Fibroblast of lung (primary cell): Measurements from ENCODE around the gene MRPS22. TPM values are rescaled to one million over a fixed set of nuclear protein-coding genes. Genes with fewer than 3 reads are reported as not detected.

Experiments used
- DNase-seq, 2 donors: peaks; one replicate each; pipeline versions ENCODE4 v3.0.0 to v3.0.0-alpha.2; 2010; ENCODE audit warnings: low read depth in 2 of 2
- H2AFZ ChIP-seq: 2 replicates; pipeline ENCODE4 v1.5.1; 2012; ENCODE audit warnings: low read length, control low read depth, inconsistent platforms
- H3K27ac ChIP-seq: 2 replicates; pipeline ENCODE4 v1.5.1; 2011; ENCODE audit warnings: low read length, control low read depth; ENCODE audit not compliant: insufficient read depth
- H3K27me3 ChIP-seq: 2 replicates; pipeline ENCODE4 v1.5.1; 2011; ENCODE audit warnings: mild to moderate bottlenecking, low read length; ENCODE audit not compliant: control insufficient read depth, insufficient read depth
- H3K36me3 ChIP-seq: 2 replicates; pipeline ENCODE4 v1.5.1; 2011; ENCODE audit warnings: low read length; ENCODE audit not compliant: control insufficient read depth, insufficient read depth
- H3K4me1 ChIP-seq: 2 replicates; pipeline ENCODE4 v1.5.1; 2011; ENCODE audit warnings: low read length; ENCODE audit not compliant: control insufficient read depth, insufficient read depth; ENCODE audit errors: extremely low read depth
- H3K4me2 ChIP-seq: 2 replicates; pipeline ENCODE4 v1.5.1; 2011; ENCODE audit warnings: low read length, control low read depth; ENCODE audit not compliant: insufficient read depth; ENCODE audit errors: extremely low read depth
- H3K4me3 ChIP-seq, 4 experiments: fragments of 200-600 bp in 1 of 4; sonication (generic) in 1 of 4; replicated peaks in 1 of 4; 2 replicates each; pipeline ENCODE4 v1.5.1; 2011 to 2016; ENCODE audit warnings: low read length in 4 of 4, low read depth in 3 of 4, mild to moderate bottlenecking in 3 of 4, control low read depth in 2 of 4, inconsistent platforms in 1 of 4, mixed read lengths in 1 of 4; ENCODE audit not compliant: insufficient read depth in 1 of 4; ENCODE audit errors: control extremely low read depth in 1 of 4
- H3K79me2 ChIP-seq: 2 replicates; pipeline ENCODE4 v1.5.1; 2012; ENCODE audit warnings: mild to moderate bottlenecking, low read length, inconsistent platforms; ENCODE audit not compliant: control insufficient read depth, insufficient read depth
- H3K9ac ChIP-seq: 2 replicates; pipeline ENCODE4 v1.5.1; 2011; ENCODE audit warnings: mild to moderate bottlenecking, low read length, control low read depth; ENCODE audit not compliant: insufficient read depth
- H3K9me3 ChIP-seq: 2 replicates; pipeline ENCODE4 v1.5.1; 2012; ENCODE audit warnings: low read depth, low read length; ENCODE audit not compliant: control insufficient read depth, insufficient read depth
- H4K20me1 ChIP-seq: 2 replicates; pipeline ENCODE4 v1.5.1; 2011; ENCODE audit warnings: low read length; ENCODE audit not compliant: control insufficient read depth, insufficient read depth; ENCODE audit errors: extremely low read depth
- EZH2 ChIP-seq: IDR thresholded peaks from 2 replicates; pipeline ENCODE4 v1.5.1; 2012; ENCODE audit warnings: low read length, control low read depth, mild to moderate bottlenecking; ENCODE audit errors: missing control alignments
- polyA plus RNA-seq, 2 donors: library from polyadenylated mRNA; depleted of rRNA in 1 of 2; stranded (reverse) in 1 of 2; unstranded in 1 of 2; fragments of >200 nt; gene quantifications; 2 replicates each; pipeline ENCODE4 v1.2.1, GENCODE V29; 2011 to 2012; ENCODE audit warnings: missing spikeins in 1 of 2
- total RNA-seq: library from RNA; depleted of rRNA; stranded (reverse); fragments of >200 nt; gene quantifications from 2 replicates; pipeline ENCODE4 v1.2.1, GENCODE V29; 2014
- TF ChIP-seq, protein P1 (sequence below), 2 donors: IDR thresholded peaks in 1 of 2; conservative IDR thresholded peaks in 1 of 2; 1 replicate in 1 of 2; 2 replicates in 1 of 2; pipeline ENCODE4 v1.5.1; 2011 to 2012; ENCODE audit warnings: low read length in 2 of 2, control low read depth in 1 of 2, inconsistent platforms in 1 of 2, low read depth in 1 of 2, mild to moderate bottlenecking in 1 of 2

The MRPS22 gene
- total and polyA plus RNA-seq, 2 donors (not counting 1 experiment from before 2014, with no cell fraction given), result 56.7 to 81.3 TPM

DNA sequence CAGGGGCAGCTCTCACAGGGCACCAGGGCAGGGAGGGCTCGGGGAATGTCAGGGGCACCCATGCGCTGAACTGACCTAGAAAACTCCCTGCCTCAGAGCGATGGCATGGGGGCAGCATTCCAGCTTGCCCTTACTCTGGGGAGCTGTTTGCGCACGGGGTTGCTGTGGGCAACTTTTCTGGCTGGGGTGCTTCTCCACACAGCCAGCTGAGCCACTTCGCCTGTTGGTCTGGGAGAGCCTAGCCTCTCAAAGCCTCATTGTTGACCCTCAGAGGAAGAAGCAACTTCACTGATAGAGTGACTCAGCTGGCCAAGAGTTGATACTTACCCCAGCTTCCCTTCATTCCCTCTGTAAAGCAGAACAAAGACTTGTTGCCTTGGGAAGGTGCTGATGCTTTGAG, 42.6 kb upstream of the MRPS22 start:
- Histone ChIP-seq H2AFZ (no peak overlapping the region), H3K9me3 (no peaks in the 10 kb centered on the region), H3K36me3 (no peaks in the 10 kb centered on the region), H3K79me2 (no peaks in the 10 kb centered on the region), H4K20me1 (no peaks in the 10 kb centered on the region), H3K9ac (no peak overlapping the region), H3K4me2 (no peak overlapping the region), H3K27ac (peak overlapping the region; percentile 92), H3K4me1 (peaks cover 25% of the 10 kb centered on the region), H3K27me3 (no peaks in the 10 kb centered on the region), H3K4me3 (no peak overlapping the region)
- TF ChIP-seq, protein P1, sequence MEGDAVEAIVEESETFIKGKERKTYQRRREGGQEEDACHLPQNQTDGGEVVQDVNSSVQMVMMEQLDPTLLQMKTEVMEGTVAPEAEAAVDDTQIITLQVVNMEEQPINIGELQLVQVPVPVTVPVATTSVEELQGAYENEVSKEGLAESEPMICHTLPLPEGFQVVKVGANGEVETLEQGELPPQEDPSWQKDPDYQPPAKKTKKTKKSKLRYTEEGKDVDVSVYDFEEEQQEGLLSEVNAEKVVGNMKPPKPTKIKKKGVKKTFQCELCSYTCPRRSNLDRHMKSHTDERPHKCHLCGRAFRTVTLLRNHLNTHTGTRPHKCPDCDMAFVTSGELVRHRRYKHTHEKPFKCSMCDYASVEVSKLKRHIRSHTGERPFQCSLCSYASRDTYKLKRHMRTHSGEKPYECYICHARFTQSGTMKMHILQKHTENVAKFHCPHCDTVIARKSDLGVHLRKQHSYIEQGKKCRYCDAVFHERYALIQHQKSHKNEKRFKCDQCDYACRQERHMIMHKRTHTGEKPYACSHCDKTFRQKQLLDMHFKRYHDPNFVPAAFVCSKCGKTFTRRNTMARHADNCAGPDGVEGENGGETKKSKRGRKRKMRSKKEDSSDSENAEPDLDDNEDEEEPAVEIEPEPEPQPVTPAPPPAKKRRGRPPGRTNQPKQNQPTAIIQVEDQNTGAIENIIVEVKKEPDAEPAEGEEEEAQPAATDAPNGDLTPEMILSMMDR (conservative IDR thresholded peaks at IDR 0.05 in 1 of 2, IDR thresholded peaks at IDR 0.05 in 1 of 2; ENCODE audit: low read depth in 1 of 2, low read length in 2 of 2), result no peak
- no peak for TF ChIP-seq EZH2
- DNase-seq, result peak in 1 of 2 donors; percentile 68

DNA sequence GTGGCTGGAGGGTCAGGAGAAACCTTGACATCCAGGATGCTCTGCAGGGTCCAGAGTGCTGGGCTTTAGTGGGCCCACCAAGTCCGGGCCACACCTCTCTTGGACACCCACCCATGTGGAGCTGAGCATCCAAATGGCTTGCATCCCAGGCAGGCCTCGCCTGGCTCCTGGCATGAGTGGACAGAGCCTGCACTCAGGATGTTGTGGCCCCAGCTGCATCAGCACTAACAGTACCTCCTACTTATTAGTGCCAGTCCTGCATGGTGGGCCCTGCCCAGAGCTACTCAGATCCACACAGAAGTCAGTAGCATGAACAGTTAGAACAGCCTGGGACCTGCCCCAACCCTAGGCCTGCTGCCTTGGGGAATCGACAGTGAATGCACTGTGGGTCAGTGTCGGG, 42.2 kb upstream of the MRPS22 start:
- Histone ChIP-seq H3K27me3 (no peaks in the 10 kb centered on the region), H3K36me3 (no peaks in the 10 kb centered on the region), H3K4me1 (peaks cover 25% of the 10 kb centered on the region), H3K9me3 (no peaks in the 10 kb centered on the region), H2AFZ (no peak overlapping the region), H4K20me1 (no peaks in the 10 kb centered on the region), H3K4me3 (no peak overlapping the region), H3K79me2 (no peaks in the 10 kb centered on the region), H3K27ac (peak overlapping the region; percentile 92), H3K9ac (peak overlapping the region; percentile 26), H3K4me2 (no peak overlapping the region)
- TF ChIP-seq, protein P1 (conservative IDR thresholded peaks at IDR 0.05 in 1 of 2, IDR thresholded peaks at IDR 0.05 in 1 of 2; ENCODE audit: low read depth in 1 of 2, low read length in 2 of 2), result no peak
- no peak for TF ChIP-seq EZH2
- DNase-seq, result no peak

DNA sequence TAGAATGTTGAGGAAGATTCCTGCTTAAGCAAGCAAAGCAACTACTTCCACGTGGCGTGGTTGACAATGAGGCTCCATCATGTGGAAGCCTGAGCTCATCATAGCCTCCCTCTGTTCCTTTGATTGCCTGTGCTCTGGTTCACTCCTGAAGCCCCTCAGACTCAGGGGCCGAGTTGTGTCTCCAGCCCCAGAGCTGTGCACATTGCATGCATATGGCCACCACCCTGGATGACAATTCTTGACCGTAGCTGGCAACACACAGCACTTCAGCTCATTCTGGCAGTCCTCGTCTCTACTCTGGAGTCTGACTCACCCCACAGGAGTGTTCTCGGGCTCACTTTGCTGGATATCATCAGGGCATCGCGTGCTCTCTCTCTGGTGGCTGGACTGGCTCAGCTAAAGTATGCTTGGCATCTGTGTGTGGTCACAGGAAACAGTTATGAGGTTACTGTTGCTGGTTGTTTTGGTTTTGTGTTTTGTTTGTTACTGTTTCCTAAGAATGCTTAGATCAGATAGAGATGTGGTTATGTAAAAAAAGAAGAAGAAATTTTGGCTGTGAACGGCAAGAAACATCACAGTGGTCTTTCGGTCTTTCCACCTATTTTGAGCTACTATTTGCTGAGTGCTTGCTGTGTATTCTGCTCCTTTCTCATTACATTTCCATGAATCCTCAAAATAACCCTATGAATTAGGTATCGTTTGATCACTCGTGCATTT, 41.6 kb upstream of the MRPS22 start:
- Histone ChIP-seq H3K4me3 (no peak overlapping the region), H4K20me1 (no peaks in the 10 kb centered on the region), H3K4me1 (peaks cover 25% of the 10 kb centered on the region), H3K9me3 (no peaks in the 10 kb centered on the region), H3K27me3 (no peaks in the 10 kb centered on the region), H3K4me2 (peak overlapping the region; percentile 70), H3K27ac (peak overlapping the region; percentile 92), H3K9ac (peak overlapping the region; percentile 45), H3K36me3 (no peaks in the 10 kb centered on the region), H3K79me2 (no peaks in the 10 kb centered on the region), H2AFZ (no peak overlapping the region)
- no peak for TF ChIP-seq EZH2
- TF ChIP-seq, protein P1 (conservative IDR thresholded peaks at IDR 0.05 in 1 of 2, IDR thresholded peaks at IDR 0.05 in 1 of 2; ENCODE audit: low read depth in 1 of 2, low read length in 2 of 2), result no peak
- DNase-seq, result peak; percentile 94 to 100
